CD14-positive monocyte (primary cell): ENCODE data around the gene BAIAP3. TPM values are rescaled to one million over a fixed set of nuclear protein-coding genes. Genes with fewer than 3 reads are reported as not detected.

Experiments used
- DNase-seq, 3 donors: peaks; one replicate each; pipeline ENCODE4 v3.0.0-alpha.2; 2011 to 2022
- H2AFZ ChIP-seq: 2 replicates; pipeline ENCODE4 v1.6.0; 2012; ENCODE audit warnings: mild to moderate bottlenecking, low read depth, low read length, inconsistent platforms; ENCODE audit not compliant: insufficient read depth, poor library complexity, severe bottlenecking
- H3K27ac ChIP-seq, 2 donors: 1 replicate in 1 of 2; 2 replicates in 1 of 2; pipeline ENCODE4 v1.5.1; 2012 to 2013; ENCODE audit warnings: low read length in 2 of 2, control low read depth in 1 of 2, inconsistent platforms in 1 of 2, low read depth in 1 of 2, mild to moderate bottlenecking in 1 of 2
- H3K27me3 ChIP-seq, 2 donors: one replicate each; pipeline versions ENCODE4 v1.6.0 to v1.6.1; 2011 to 2013; ENCODE audit warnings: low read length in 2 of 2; ENCODE audit not compliant: control insufficient read depth in 2 of 2, insufficient read depth in 2 of 2
- H3K36me3 ChIP-seq, 2 donors: replicated peaks in 1 of 2; 1 replicate in 1 of 2; 2 replicates in 1 of 2; pipeline versions ENCODE4 v1.5.1 to v1.6.1; 2012 to 2013; ENCODE audit warnings: low read length in 2 of 2, control low read depth in 1 of 2, inconsistent platforms in 1 of 2, mild to moderate bottlenecking in 1 of 2; ENCODE audit not compliant: insufficient read depth in 2 of 2, control insufficient read depth in 1 of 2
- H3K4me1 ChIP-seq, 2 donors: 1 replicate in 1 of 2; 2 replicates in 1 of 2; pipeline versions ENCODE4 v1.5.1 to v1.6.1; 2012 to 2013; ENCODE audit warnings: low read length in 2 of 2, control low read depth in 1 of 2, inconsistent platforms in 1 of 2, mild to moderate bottlenecking in 1 of 2, moderate library complexity in 1 of 2; ENCODE audit not compliant: insufficient read depth in 2 of 2, control insufficient read depth in 1 of 2
- H3K4me2 ChIP-seq: replicated peaks from 2 replicates; pipeline ENCODE3; 2012; ENCODE audit warnings: low read length, moderate library complexity, mild to moderate bottlenecking; ENCODE audit not compliant: poor library complexity, severe bottlenecking; ENCODE audit errors: extremely low read depth
- H3K4me3 ChIP-seq, 3 experiments: fragments of 200-600 bp in 1 of 3; sonication (generic) in 1 of 3; replicated peaks in 1 of 3; 1 replicate in 2 of 3; 2 replicates in 1 of 3; pipeline ENCODE4 v1.5.1; 2011 to 2013; ENCODE audit warnings: low read length in 3 of 3, mild to moderate bottlenecking in 3 of 3, control low read depth in 2 of 3, low read depth in 2 of 3, inconsistent platforms in 1 of 3, moderate library complexity in 1 of 3
- H3K79me2 ChIP-seq: 2 replicates; pipeline ENCODE4 v1.6.0; 2012; ENCODE audit warnings: mild to moderate bottlenecking, control low read depth, inconsistent platforms, low read length, moderate library complexity; ENCODE audit not compliant: insufficient read depth
- H3K9ac ChIP-seq: 2 replicates; pipeline ENCODE4 v1.6.0; 2017; ENCODE audit warnings: low read length, mild to moderate bottlenecking; ENCODE audit not compliant: insufficient read depth, poor library complexity, severe bottlenecking
- H3K9me3 ChIP-seq, 2 donors: replicated peaks in 1 of 2; 1 replicate in 1 of 2; 2 replicates in 1 of 2; pipeline versions ENCODE4 v1.5.1 to v1.6.1; 2012 to 2013; ENCODE audit warnings: low read length in 2 of 2, control low read depth in 1 of 2; ENCODE audit not compliant: control insufficient read depth in 1 of 2, insufficient read depth in 1 of 2
- H4K20me1 ChIP-seq: 2 replicates; pipeline ENCODE4 v1.6.0; 2012; ENCODE audit warnings: mild to moderate bottlenecking, low read length, control low read depth, moderate library complexity; ENCODE audit not compliant: insufficient read depth
- H3K27ac Mint-ChIP-seq, 7 donors: one replicate each; pipeline ENCODE4 v1.8.0; 2020; ENCODE audit warnings: mild to moderate bottlenecking in 7 of 7, mixed read lengths in 7 of 7, moderate library complexity in 6 of 7, inconsistent platforms in 2 of 7
- H3K27me3 Mint-ChIP-seq, 3 donors: one replicate each; pipeline ENCODE4 v1.8.0; 2021 to 2022; ENCODE audit warnings: low read depth in 3 of 3, mild to moderate bottlenecking in 3 of 3, mixed read lengths in 3 of 3, moderate library complexity in 3 of 3, inconsistent platforms in 1 of 3
- H3K36me3 Mint-ChIP-seq, 2 donors: one replicate each; pipeline ENCODE4 v1.8.0; 2020; ENCODE audit warnings: mixed read lengths in 2 of 2, inconsistent platforms in 1 of 2, mild to moderate bottlenecking in 1 of 2
- H3K4me1 Mint-ChIP-seq: one replicate; pipeline ENCODE4 v1.8.0; 2020; ENCODE audit warnings: mild to moderate bottlenecking, mixed read lengths
- H3K4me3 Mint-ChIP-seq, 2 donors: one replicate each; pipeline ENCODE4 v1.8.0; 2020; ENCODE audit warnings: mild to moderate bottlenecking in 2 of 2, mixed read lengths in 2 of 2, moderate library complexity in 1 of 2
- H3K9me3 Mint-ChIP-seq, 7 donors: one replicate each; pipeline ENCODE4 v1.8.0; 2020 to 2022; ENCODE audit warnings: mixed read lengths in 7 of 7, mild to moderate bottlenecking in 6 of 7, moderate library complexity in 6 of 7, inconsistent platforms in 2 of 7
- CTCF ChIP-seq: fragments of 200-600 bp; IDR thresholded peaks from one replicate; pipeline ENCODE4 v1.8.0; 2022; ENCODE audit warnings: antibody characterized with exemption, mild to moderate bottlenecking
- WGBS: methylation state at CpG from one replicate; pipeline ENCODE4 v1.1.5; 2013; ENCODE audit warnings: missing lambda C conversion rate; ENCODE audit not compliant: insufficient coverage; 5-methylcytosine and 5-hydroxymethylcytosine counted together
- intact Hi-C, 2 donors: fragments of 100-400 bp; cut with micrococcal nuclease; formaldehyde crosslinking; loops; one replicate each; pipeline versions ENCODE4 v1.15.0 to v1.15.1; 2023
- polyA plus RNA-seq, 3 donors: library from polyadenylated mRNA; depleted of rRNA in 1 of 3; unstranded in 2 of 3; stranded (reverse) in 1 of 3; fragments of 300-500 nt in 2 of 3; fragments of >200 nt in 1 of 3; fragmentation: Illumina TruSeq in 2 of 3; gene quantifications; 1 replicate in 2 of 3; 2 replicates in 1 of 3; pipeline ENCODE4 v1.2.3, GENCODE V29; 2012 to 2021

BAIAP3 gene
- polyA plus RNA-seq, 3 donors, result 1.0 TPM; not detected in 2

- H3K4me1 ChIP-seq, result peaks cover 11 to 28% of the 10 kb centered on the region in 2 donors
- no peak for DNase-seq
Observed at GRCh38 chr16:1336619-1337018, 3.2 kb downstream of the BAIAP3 start.

GRCh38 chr16:1337486-1337885 lies 4.0 kb downstream of the BAIAP3 start:
- H3K9me3 ChIP-seq, result peaks cover 0 to 11% of the 10 kb centered on the region in 2 donors
- no peak for DNase-seq
- WGBS, result 67% methylated on average over 3 of the region's 9 CpGs

More at GRCh38 chr16:1336619-1337018, 3.2 kb downstream of the BAIAP3 start:
- H2AFZ ChIP-seq, result no peak overlapping the region
- H3K4me2 ChIP-seq, result no peak overlapping the region
- H3K79me2 ChIP-seq, result no peaks in the 10 kb centered on the region
- TF ChIP-seq CTCF, result no peak
- 86% methylated on average over 13 of the region's 15 CpGs for WGBS
- H3K36me3 Mint-ChIP-seq, result no peaks in the 10 kb centered on the region
- H4K20me1 ChIP-seq, result no peaks in the 10 kb centered on the region
- peaks cover 37 to 50% of the 10 kb centered on the region in 2 donors for H3K27me3 ChIP-seq
- H3K9ac ChIP-seq, result no peak overlapping the region
- H3K27ac Mint-ChIP-seq, result peak overlapping the region in 1 of 7 donors; percentile 36
- intact Hi-C loops, result no loop called here
- H3K27ac ChIP-seq, result no peak overlapping the region
- peaks cover 0 to 16% (median 5%) of the 10 kb centered on the region in 7 donors for H3K9me3 Mint-ChIP-seq
- H3K9me3 ChIP-seq, result peaks cover 0 to 11% of the 10 kb centered on the region in 2 donors
- no peaks in the 10 kb centered on the region for H3K36me3 ChIP-seq
- H3K4me3 ChIP-seq, result no peak overlapping the region
- H3K4me1 Mint-ChIP-seq, result peaks cover 12% of the 10 kb centered on the region
- H3K4me3 Mint-ChIP-seq, result no peak overlapping the region
- H3K27me3 Mint-ChIP-seq, result peaks cover 43 to 58% (median 48%) of the 10 kb centered on the region in 3 donors

More at GRCh38 chr16:1337486-1337885, 4.0 kb downstream of the BAIAP3 start:
- Mint-ChIP-seq H3K27me3 (peaks cover 35 to 53% (median 41%) of the 10 kb centered on the region in 3 donors), H3K27ac (no peak overlapping the region), H3K4me3 (no peak overlapping the region), H3K9me3 (peaks cover 0 to 8% (median 3%) of the 10 kb centered on the region in 7 donors), H3K36me3 (no peaks in the 10 kb centered on the region), H3K4me1 (peaks cover 8% of the 10 kb centered on the region)
- Histone ChIP-seq H3K9ac (no peak overlapping the region), H3K36me3 (no peaks in the 10 kb centered on the region), H3K4me2 (no peak overlapping the region), H2AFZ (no peak overlapping the region), H3K27ac (no peak overlapping the region), H4K20me1 (no peaks in the 10 kb centered on the region), H3K79me2 (no peaks in the 10 kb centered on the region), H3K27me3 (peaks cover 28 to 41% of the 10 kb centered on the region in 2 donors), H3K4me1 (peaks cover 9 to 26% of the 10 kb centered on the region in 2 donors), H3K4me3 (no peak overlapping the region)
- intact Hi-C loops, result no loop called here
- TF ChIP-seq CTCF, result no peak
